HL-60 (cell line): Measurements from ENCODE around the gene MALRD1.

Experiments used
- POLR2AphosphoS5 ChIP-seq: IDR thresholded peaks from 2 replicates; pipeline ENCODE4 v1.6.1; 2012; ENCODE audit warnings: low read depth
- SPI1 ChIP-seq: IDR thresholded peaks from 2 replicates; pipeline ENCODE4 v1.6.1; 2012; ENCODE audit warnings: low read depth, mild to moderate bottlenecking, borderline replicate concordance
- TF ChIP-seq, protein P1 (sequence below): IDR thresholded peaks from one replicate; pipeline ENCODE4 v1.5.1; 2011; ENCODE audit warnings: low read length, control low read depth, inconsistent platforms; ENCODE audit not compliant: insufficient read depth

DNA sequence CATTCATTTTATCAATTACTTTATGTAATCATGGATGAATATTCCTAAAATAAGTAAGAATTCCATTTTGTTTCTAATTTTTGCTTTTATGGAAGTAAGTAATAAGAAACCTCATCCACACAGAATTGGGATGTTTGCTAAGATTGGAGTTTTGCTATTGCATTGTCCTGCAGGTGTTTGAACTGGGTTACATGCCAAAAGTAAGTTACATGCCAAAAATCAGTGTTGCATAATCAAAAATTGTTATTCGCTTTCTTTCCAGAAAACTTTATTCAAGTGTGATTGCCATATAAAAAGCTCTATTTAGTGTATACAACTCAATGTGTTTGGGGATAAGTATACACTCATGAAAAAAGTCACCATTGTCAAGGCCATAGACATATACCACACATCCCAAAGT is 420.9 kb downstream of the MALRD1 start:
- TF ChIP-seq, protein P1, sequence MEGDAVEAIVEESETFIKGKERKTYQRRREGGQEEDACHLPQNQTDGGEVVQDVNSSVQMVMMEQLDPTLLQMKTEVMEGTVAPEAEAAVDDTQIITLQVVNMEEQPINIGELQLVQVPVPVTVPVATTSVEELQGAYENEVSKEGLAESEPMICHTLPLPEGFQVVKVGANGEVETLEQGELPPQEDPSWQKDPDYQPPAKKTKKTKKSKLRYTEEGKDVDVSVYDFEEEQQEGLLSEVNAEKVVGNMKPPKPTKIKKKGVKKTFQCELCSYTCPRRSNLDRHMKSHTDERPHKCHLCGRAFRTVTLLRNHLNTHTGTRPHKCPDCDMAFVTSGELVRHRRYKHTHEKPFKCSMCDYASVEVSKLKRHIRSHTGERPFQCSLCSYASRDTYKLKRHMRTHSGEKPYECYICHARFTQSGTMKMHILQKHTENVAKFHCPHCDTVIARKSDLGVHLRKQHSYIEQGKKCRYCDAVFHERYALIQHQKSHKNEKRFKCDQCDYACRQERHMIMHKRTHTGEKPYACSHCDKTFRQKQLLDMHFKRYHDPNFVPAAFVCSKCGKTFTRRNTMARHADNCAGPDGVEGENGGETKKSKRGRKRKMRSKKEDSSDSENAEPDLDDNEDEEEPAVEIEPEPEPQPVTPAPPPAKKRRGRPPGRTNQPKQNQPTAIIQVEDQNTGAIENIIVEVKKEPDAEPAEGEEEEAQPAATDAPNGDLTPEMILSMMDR, result no peak
- TF ChIP-seq SPI1, result no peak
- TF ChIP-seq POLR2AphosphoS5, result no peak
